ENCODE measurements around the gene CDC37.
"Not testable (repeated sequence)": the region's sequence is repeated elsewhere in the genome, so short reads cannot be mapped to it uniquely, and the experiment has no call there.

Gene CDC37

DNA sequence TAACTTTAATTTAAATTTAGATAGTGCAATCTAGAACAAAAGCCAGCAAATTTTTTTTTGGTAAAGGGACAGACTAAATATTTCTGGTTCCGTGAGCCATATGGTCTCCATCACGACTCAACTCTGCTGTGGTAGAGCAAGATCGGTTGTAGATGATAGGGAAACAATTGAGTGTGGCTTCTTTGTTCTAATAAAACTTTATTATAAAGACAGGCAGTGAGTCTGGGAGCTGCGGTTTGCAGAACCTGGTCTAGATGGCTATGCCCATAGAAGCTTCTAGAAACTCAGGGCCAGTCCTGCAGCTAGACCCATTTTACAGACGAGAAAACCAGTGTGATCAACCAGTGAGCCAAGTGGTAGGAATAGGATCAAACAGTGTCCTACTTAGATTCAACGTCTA lies 11.2 kb downstream of the CDC37 start:
- no peak for TF ChIP-seq CTCF (conservative IDR thresholded peaks at IDR 0.05; ENCODE audit: low read depth, low read length)
- no peak overlapping the region for H3K4me3 ChIP-seq (ENCODE audit: low read length)
- no peak for DNase-seq (ENCODE audit: low read depth)

DNA sequence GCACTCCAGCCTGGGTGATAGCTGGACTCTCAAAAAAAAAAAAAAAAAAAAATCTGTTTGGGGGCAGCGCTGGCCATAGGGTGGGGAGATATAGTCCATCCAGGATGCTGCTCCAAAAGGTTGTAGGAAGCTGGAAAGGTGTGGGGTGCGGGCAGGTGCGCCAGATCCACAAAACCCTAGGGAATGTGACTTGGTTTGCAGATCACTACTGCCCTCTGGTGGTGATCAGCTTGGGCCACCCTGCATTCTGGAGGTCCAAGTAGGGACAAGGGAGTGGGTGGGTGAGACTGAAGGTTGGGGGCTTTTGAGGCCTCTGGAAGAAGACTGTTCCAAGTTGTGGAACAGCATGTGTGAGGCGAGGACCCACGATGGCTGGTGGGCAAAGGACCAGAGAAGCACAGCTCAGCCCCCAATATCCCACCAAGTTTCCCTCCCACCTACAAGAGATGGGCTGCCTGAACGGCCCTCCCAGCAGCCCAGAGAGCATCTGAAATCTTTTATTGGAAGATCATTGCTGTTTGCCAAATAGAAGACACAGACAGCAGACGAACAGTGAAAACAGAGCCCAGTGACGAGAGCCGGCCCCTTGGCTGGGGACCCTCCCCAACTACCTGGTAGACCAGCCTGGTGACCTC lies 12.6 kb downstream of the CDC37 start:
- no peak for DNase-seq (ENCODE audit: low read depth)
- no peak overlapping the region for H3K4me3 ChIP-seq (ENCODE audit: low read length)
- peak; percentile 94 for TF ChIP-seq CTCF (conservative IDR thresholded peaks at IDR 0.05; ENCODE audit: low read depth, low read length)

DNA sequence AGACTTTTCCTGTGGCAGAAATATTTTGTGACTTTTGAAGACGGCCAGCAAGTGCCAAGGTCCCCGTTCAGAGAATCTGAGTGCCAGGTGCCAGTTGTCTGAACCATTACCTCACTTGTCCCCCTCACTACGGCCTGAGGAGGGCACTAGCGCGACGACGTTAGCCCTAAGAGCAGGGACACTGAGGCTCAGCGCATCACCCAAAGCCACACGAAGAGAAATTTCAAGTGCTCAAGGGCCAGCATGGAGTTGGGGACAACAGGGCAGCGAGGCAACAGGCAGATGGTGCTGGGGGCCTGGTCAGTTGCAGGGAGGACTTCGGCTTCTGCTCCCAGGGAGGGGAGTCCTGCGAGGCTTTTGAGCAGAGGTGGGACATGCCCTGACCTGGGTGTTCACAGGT lies 13.5 kb downstream of the CDC37 start:
- peak; percentile 36 for TF ChIP-seq CTCF (conservative IDR thresholded peaks at IDR 0.05; ENCODE audit: low read depth, low read length)
- no peak overlapping the region for H3K4me3 ChIP-seq (ENCODE audit: low read length)
- no peak for DNase-seq (ENCODE audit: low read depth)

- no peak for DNase-seq (ENCODE audit: low read depth)
- peak; percentile 98 for TF ChIP-seq CTCF (conservative IDR thresholded peaks at IDR 0.05; ENCODE audit: low read depth, low read length)
These were observed 14.4 kb downstream of the CDC37 start for GRCh38 chr19:10388957-10389356.

DNA sequence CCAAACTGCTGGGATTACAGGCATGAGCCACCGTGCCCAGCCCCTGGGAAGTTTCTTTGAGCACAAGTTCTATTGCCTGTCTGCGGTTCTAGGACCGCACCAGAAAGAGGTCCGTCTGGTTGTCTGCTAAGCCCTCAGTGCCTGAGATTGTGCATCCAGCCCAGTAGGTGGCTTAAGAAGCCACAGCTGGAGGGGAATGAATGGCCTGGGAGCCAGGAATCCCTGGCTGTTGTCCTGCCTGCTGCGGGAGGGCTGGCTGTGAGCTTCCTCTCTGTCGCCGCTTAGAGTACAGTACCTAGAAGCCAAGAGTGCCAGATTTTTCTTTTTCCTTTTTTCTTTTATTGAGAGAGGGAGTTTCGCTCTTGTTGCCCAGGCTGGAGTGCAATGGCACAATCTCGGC lies 18.8 kb downstream of the CDC37 start:
- TF ChIP-seq CTCF (conservative IDR thresholded peaks at IDR 0.05; ENCODE audit: low read depth, low read length): no peak
- DNase-seq (ENCODE audit: low read depth): no peak

More at GRCh38 chr19:10388957-10389356, 14.4 kb downstream of the CDC37 start:
- no peak overlapping the region for H3K4me3 ChIP-seq (ENCODE audit: low read length)

DNA sequence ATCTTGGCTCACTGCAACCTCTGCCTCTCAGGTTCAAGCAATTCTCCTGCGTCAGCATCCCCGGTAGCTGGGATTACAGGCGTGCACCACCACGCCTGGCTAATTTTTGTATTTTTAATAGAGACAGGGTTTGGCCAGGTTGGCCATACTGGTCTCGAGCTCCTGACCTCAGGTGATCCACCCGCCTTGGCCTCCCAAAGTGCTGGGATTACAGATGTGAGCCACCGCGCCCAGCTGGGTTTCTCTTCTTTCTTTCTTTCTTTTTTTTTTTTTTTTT lies 20.2 kb downstream of the CDC37 start:
- not testable (repeated sequence) for DNase-seq (ENCODE audit: low read depth)

More for the DNA sequence above, 18.8 kb downstream of the CDC37 start:
- H3K4me3 ChIP-seq (ENCODE audit: low read length): no peak overlapping the region

DNA sequence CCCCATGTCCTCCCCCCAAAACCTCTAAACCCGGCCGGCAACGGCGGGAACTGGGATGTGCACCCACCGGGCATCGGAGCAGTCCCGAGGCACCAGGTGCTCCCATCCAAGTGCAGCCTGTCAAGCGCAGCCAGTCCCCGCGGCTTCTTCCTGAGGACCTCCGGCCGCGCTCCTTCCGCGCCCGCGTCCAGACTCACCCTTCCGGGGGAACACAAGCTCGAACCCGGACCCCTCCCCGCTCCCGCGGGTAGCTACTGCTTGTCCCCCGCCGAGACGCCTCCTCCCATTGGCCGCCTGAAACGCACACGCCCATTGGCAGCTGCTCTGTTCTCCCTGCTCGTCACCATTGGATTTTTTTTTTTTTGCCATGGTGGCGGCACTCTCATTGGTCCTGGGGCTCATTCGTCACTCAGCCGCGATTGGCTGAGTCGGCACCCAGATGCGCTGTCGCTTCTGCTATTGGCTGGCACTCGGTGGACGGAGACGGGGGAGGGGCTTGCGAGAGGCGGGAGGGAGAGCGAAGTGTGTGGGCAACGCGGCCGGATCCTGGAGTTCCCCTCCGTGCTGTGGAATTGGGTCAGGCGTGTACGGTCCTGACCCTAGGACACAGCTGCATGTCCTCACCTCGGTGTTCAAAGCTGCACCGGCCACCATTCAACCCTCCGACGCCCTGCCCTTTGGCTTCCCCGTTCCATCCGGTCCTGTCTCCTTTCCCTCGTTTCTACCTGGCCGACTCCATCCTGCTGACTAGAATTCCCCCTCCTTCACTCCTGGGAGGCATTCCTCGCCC lies 22.8 kb downstream of the CDC37 start, which contains the start of gene TYK2:
Gene TYK2 (minus strand): TSS at position 260 of the 790 bp plus-strand sequence. CDS start 2,166 bp downstream, outside the sequence.
- DNase-seq (ENCODE audit: low read depth): peak; percentile 92
- TF ChIP-seq CTCF (conservative IDR thresholded peaks at IDR 0.05; ENCODE audit: low read depth, low read length): no peak
- H3K4me3 ChIP-seq (ENCODE audit: low read length): peak within 1 kb of the TSS; percentile 97

More for the DNA sequence above, 20.2 kb downstream of the CDC37 start:
- not testable (repeated sequence) for H3K4me3 ChIP-seq (ENCODE audit: low read length)

Measured in retinal pigment epithelial cell (primary cell).